Measurements from ENCODE around the gene ITGBL1. TPM values are rescaled to one million over a fixed set of nuclear protein-coding genes. Genes with fewer than 3 reads are reported as not detected.

The ITGBL1 gene
- total and polyA plus RNA-seq, 8 donors = 0.63 to 9.5 (median 1.6) TPM

- H3K4me1 ChIP-seq = no peaks in the 10 kb centered on the region
- H3K36me3 ChIP-seq = no peaks in the 10 kb centered on the region
- ATAC-seq = peak in 1 of 4 donors; percentile 31
- no peak for FAIRE-seq
- H3K4me3 ChIP-seq = no peak overlapping the region
- intact Hi-C loops (cut with DNase I) = no loop called here
- no peaks in the 10 kb centered on the region for H3K9me3 ChIP-seq
- TF ChIP-seq, protein P1, sequence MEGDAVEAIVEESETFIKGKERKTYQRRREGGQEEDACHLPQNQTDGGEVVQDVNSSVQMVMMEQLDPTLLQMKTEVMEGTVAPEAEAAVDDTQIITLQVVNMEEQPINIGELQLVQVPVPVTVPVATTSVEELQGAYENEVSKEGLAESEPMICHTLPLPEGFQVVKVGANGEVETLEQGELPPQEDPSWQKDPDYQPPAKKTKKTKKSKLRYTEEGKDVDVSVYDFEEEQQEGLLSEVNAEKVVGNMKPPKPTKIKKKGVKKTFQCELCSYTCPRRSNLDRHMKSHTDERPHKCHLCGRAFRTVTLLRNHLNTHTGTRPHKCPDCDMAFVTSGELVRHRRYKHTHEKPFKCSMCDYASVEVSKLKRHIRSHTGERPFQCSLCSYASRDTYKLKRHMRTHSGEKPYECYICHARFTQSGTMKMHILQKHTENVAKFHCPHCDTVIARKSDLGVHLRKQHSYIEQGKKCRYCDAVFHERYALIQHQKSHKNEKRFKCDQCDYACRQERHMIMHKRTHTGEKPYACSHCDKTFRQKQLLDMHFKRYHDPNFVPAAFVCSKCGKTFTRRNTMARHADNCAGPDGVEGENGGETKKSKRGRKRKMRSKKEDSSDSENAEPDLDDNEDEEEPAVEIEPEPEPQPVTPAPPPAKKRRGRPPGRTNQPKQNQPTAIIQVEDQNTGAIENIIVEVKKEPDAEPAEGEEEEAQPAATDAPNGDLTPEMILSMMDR (IDR thresholded peaks at IDR 0.05) = no peak
- no peaks in the 10 kb centered on the region for H3K27me3 ChIP-seq
- H3K27ac ChIP-seq = no peak overlapping the region
- no peak for DNase-seq
These were observed 117.9 kb downstream of the ITGBL1 start for GRCh38 chr13:101570410-101570809.

DNA sequence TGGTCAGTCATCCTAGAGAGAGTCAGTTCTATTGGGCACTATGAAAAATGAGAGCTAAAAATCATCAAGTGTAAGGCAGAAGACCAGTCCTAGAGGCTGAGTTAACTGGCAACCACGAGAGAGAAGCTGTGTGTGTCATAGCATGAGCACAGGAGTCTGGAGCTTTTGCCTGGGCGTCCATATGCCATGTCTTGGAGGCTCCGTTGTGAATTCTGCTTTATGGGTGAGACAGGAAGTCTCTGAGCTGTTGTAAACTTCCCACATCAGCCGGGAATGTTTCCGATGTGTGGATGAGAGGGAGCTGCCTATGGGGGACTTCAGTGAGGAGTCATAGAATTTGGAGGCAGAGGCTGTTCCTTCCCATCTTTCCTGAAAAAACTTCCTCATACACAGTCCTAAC is 120.0 kb downstream of the ITGBL1 start:
- DNase-seq (no peak), ATAC-seq (no peak), FAIRE-seq (no peak)
- intact Hi-C loops (cut with DNase I) = no loop called here
- Histone ChIP-seq H3K4me3 (no peak overlapping the region), H3K27me3 (no peaks in the 10 kb centered on the region), H3K36me3 (no peaks in the 10 kb centered on the region), H3K9me3 (no peaks in the 10 kb centered on the region), H3K27ac (no peak overlapping the region), H3K4me1 (no peaks in the 10 kb centered on the region)
- 52 to 62% methylated on average over 5 of the region's 5 CpGs for WGBS, 2 donors
- TF ChIP-seq, protein P1 (IDR thresholded peaks at IDR 0.05) = no peak

- intact Hi-C loops (cut with DNase I) = no loop called here
- ATAC-seq = no peak
- TF ChIP-seq, protein P1 (IDR thresholded peaks at IDR 0.05) = no peak
- no peaks in the 10 kb centered on the region for H3K9me3 ChIP-seq
- H3K27ac ChIP-seq = no peak overlapping the region
- DNase-seq = no peak
- H3K36me3 ChIP-seq = no peaks in the 10 kb centered on the region
- no peaks in the 10 kb centered on the region for H3K4me1 ChIP-seq
- H3K4me3 ChIP-seq = no peak overlapping the region
- H3K27me3 ChIP-seq = no peaks in the 10 kb centered on the region
- FAIRE-seq = no peak
These were observed 123.1 kb downstream of the ITGBL1 start for GRCh38 chr13:101575581-101575980.

GRCh38 chr13:101576455-101576854 is 124.0 kb downstream of the ITGBL1 start:
- ATAC-seq = no peak
- no peak overlapping the region for H3K4me3 ChIP-seq
- no peaks in the 10 kb centered on the region for H3K4me1 ChIP-seq
- H3K27me3 ChIP-seq = no peaks in the 10 kb centered on the region
- TF ChIP-seq, protein P1 (IDR thresholded peaks at IDR 0.05) = no peak
- 46 to 68% methylated on average over 4 of the region's 4 CpGs for whole genome bisulfite sequencing, 2 donors
- no peak overlapping the region for H3K27ac ChIP-seq
- FAIRE-seq = no peak
- intact Hi-C loops (cut with DNase I) = no loop called here
- H3K9me3 ChIP-seq = no peaks in the 10 kb centered on the region
- no peak for DNase-seq
- H3K36me3 ChIP-seq = no peaks in the 10 kb centered on the region

DNA sequence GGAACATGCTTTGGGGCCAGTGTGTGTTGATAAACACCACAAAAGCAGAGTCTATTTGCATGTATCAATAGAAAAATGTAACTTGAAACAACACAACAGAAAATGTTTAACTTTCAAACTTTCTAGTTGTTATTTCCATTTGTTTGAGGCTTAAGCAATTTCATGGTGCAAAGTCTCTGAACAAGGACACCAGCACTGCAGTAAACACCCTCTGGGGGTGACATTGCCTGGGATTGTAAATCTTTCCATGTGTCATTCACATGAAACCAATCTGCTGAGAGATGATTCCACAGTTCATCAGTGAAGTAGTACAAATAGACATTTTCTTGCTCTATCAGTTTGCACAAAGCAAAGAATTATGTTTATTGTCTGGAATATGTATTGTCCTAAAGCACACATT is 124.5 kb downstream of the ITGBL1 start:
- ATAC-seq = no peak
- TF ChIP-seq, protein P1 (IDR thresholded peaks at IDR 0.05) = no peak
- H3K27ac ChIP-seq = no peak overlapping the region
- FAIRE-seq = no peak
- H3K9me3 ChIP-seq = no peaks in the 10 kb centered on the region
- no peaks in the 10 kb centered on the region for H3K36me3 ChIP-seq
- intact Hi-C loops (cut with DNase I) = no loop called here
- H3K4me1 ChIP-seq = no peaks in the 10 kb centered on the region
- no peaks in the 10 kb centered on the region for H3K27me3 ChIP-seq
- no peak for DNase-seq
- H3K4me3 ChIP-seq = no peak overlapping the region

Data from pancreas (tissue), 10 donors.